Activated CD8-positive, alpha-beta memory T cell treated with anti-CD3 and anti-CD28 coated beads, Interleukin-2, amount 50 U/mL, for 24 hours (primary cell): ENCODE data around the gene OBSCN.

Experiments
- DNase-seq: peaks from one replicate; pipeline ENCODE4 v3.0.0-alpha.2; 2020; ENCODE audit errors: extremely low read depth

The OBSCN gene

DNA sequence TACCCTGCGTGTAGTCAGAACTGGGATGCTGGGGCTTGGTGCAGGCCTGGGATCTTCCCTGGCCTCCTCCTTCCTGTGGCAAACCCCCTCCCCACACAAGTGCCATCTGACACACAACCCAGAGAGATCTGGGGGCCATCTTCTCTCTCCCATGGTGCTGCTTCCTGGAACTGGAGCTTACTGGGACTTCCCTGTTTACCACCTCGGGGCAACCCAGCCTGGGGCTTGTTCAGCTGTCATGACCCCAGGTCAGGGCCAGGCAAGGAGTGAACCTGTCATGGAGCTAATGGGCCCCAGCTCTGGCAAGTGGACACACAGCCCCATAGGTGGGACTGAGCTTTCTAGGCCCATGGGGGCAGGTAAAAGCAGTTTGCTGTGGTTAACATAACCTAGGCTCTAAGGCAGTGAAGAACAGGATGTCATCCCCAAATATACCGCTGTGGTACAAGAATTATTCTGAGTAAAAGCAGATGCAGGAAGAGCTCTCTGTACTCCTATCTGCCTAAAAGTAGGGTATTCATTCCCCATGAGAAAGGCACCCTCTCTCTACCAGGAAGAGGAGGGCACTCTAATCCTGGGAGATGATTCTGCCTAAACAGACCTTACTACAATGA, 196.4 kb downstream of the OBSCN start:
- no peak for DNase-seq

DNA sequence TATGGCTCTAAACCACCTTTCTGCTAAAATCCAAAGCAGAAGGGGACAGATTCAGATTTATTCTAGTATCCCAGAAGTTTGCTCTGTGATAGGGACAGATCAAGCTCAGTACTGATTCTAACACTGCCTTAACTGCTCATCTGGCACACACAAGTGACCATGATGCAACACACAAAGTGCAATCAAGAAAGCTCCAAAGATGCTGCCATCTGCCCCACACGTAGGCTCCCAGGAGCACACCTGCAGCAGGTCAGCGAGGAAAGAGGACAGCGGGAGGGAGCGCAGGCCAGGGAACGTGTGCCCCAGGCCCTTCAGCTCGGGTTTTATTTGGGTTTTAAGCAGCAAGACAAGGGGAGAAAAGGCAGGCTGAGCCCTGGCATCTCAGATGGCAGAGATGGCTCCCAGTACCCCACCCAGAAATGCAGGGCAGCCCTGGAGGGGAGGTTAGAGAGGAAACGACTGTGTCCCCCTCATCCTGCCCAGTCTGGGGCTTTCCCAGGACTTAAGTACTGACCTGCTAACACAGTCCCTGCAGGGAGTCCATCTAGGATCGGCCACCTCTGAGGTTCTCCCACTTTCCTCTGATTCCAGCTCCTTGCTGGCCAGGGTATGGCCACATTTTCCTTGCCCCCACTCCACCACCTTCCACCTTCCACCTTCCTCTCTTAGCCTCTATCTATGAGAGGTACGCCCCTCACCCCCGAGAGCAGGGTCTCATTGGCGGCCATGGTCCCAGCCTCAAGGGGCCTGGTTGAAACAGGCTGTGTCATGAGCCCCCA, 197.5 kb downstream of the OBSCN start:
- no peak for DNase-seq

DNA sequence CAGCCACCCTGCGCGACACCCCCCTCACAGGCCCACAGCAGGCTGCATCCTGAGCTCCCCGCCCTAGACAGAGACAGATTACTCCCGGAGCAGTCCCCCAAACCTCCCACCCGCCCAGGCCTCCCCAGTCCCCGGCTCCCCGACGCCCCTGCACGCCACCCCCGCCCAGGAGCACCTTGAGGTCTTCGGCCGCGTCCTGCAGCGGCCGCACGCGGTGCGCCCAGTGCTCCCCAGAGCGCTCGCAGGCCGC, 198.1 kb downstream of the OBSCN start:
- no peak for DNase-seq

DNA sequence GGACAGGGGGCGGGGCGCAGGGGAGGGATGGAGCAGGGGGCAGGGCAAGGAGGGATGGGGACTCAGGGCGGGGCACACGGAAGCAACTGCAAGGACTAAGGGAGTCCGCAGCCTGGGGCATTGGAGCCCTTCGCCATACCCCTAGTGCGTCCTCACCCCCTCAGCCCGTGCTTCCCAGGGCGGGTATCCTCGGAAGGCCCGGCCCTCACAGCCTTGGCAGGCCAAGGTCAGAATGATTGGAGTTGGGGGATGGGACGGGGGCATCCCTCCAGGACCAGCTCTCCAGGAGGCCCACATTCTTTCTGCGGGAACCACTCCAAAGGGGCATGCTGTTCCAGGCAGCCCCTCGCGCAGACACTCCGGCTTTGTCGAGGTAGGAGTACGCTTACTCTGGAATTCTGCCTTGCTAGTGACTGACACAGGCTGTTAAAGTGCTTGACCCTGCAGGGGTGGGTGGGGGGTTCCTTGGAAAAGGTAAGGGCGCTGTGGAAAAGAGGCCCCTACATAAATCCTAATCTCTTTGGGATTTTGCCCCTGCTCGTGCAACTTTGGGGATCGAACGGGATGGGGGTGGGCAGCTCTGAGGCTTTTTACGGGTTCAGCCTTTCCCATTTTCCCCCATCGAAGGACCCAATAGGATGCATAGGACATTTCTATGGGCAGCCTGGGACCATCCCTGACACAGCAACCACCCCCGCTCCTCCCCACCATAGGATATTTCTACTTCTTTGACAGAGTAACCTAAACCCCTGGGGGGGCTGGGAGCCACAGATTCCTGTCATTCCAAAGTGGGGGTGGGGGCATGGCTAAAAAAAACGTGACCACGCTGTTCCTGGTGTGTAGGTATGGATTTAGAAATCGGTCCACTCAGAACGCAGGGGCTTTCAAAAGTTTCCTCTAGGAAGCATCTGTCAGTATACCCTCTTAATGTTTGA, 199.5 kb downstream of the OBSCN start:
- no peak for DNase-seq

DNA sequence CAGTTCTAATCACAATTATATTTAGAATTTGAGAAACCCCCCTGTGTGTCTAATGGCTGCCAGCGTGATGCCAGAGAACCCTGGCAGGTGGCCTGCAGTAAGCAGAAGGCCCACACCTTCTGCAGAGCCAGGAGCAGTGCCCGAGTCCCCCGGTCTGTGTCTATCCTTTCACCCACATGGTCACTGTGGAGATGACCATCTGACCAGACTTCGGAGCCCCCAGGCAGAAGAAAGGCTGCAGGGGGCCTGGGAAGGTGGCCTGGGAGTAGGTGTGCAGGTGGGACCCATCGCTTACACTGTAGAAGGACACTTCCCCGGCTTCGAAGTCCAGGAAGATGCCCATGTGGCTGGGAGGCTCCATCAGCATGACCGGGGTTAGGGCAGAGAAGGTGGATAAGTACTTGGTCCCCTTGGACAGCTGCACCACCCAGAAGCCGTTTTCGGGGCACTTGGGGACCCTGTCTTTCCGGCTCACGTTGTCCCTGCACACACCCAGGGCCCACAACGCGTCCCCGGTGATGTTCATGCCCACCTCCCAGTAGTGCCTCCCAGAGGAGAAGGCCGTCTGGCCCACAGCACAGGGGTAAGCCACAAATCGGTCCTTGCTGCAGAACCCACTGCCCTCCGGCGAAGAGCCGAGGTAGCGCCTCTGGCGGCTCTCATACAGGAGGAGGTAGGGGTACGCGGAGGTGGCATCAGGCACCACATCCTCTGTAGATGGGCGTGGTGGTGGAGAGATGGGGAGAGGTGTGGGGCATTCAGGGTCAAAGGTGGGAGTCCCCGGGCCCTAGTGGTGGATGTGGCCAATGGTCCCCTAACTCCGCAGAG, 200.4 kb downstream of the OBSCN start:
- DNase-seq, result no peak

DNA sequence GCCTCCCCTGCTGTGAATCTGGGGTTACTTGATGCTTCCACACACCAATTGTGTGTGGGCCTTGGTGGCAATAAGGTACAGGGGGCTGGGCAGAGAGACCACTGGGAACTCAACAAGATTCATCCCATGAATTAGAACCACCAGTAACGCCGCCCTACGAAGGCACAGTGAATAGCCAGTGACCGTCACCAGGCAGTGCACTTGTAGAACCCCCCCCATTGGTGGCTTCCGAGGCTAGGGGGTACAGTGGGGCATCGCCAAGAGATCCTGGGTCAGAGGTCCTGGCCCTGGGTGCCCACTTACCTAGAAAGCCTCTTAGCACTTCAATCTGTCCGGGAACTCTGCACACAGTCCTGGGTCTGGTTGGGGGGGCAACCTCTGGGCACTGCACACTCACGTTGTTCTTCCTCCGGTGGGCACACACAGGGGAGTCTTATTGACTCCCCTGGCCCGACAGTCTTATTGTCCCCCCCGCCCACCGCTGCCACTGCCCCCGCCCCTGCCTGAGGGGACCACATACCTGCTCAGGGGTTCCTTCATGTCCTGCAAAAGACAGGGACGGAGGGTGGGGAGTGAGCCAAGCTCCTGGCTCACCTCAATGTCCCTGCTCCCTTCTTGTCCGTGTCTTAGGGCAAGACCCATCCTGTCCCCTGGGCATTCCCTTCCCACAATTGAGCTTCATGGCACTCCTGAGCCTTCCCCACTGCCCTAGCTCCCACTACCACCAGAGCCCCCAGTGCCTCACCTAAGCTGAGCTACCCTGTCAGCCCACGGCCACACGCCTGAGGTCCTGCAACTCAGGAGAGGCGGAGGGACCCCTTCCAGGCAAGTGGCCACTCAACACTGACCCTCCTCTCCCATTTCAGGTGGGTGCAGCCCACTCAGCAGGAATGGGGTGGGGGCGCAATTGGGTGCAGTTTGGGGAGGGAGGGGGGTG, 201.3 kb downstream of the OBSCN start:
- DNase-seq, result no peak

DNA sequence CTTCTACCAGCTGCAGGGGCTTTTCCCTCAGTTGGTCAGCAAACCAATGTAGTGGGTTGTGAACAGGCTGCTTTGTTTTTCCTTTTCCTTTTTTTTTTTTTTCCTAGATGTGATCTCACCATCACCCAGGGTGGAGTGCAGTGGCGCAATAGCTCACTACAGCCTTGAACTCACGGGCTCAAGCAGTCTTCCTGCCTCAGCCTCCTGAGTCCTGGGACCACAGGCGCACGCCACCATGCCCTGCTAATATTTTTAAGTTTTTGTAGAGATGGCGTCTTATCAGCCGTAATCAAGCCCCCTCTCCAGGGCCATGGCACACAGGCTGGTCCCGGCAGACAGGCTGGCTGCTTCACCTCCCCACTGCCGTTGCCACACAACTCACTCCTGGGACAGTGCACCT, 202.2 kb downstream of the OBSCN start:
- DNase-seq, result no peak

DNA sequence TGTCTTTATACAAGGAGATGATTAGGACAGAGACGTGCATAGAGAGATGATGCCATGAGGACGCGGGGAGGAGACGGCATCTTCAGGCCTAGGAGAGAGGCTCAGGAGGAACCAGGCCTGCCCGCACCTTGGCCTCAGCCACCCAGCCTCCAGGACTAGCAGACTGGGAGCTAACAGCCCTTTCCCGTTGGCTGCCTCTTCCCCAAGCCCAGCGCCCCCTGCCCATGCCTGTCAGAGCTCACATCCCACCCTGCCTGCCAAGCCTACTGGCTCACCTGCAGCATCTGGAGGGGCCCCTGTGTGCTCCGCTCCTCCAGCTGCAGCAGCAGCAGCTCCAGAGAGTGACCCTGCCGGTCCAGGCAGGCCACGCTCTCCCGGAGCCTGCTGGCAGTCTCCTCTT, 202.8 kb downstream of the OBSCN start:
- DNase-seq, result no peak

DNA sequence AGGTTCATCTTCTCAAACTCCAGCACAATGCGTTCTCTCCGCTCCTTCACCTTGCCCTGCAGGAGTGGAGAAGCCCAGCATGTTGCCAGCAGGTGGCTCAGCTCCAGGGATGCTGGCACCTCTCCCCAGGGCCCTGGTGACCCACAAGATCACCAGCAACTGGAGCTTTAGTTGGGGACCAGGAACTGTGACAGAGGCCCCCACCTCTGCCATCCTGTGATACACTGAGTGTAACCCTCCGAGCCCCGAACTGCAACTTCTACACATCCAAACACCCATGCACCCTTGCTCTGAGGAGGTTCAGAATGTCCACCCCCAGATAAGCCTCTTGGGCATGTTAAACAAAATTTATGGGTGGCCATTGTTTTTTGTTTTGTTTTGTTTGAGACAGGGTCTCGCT, 203.3 kb downstream of the OBSCN start:
- DNase-seq, result no peak

DNA sequence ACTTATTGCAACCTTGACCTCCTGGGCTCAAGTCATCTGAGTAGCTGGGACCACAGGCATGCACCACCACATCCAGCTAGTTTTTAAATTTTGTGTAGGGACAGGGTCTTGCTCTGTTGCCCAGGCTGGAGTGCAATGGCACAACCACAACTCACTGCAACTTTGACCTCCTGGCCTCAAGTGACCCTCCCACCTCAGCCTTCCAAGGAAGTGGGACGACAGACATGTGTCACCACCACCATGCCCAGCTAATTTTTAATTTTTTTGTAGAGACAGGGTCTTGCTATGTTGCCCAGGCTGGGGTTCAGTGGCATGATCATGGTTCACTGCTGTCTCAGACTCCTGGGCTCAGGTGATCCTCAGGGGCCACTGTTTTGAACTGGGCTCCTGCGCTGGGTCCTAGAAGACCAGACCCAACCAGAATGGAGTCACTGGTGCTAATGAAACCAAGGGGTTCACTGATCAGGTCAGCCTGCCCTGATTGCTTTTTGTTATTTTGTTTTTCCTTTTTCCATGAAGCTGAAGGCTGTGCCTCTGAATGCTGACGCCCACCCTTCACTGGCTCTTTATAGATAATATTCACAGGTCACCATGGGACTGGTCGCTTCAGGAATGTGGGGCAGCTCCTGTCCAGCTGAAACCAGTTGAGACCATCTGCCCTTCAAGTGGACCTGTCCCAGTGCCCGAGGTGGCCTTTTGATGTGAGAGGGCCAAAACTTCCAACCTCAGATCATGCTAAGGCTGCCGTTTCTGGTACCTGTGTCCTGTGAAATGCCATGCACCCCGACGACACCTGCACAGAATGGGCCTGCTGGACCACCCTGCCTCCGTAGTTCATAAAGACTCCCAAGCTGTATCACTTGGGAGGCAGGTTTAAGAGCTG, 203.9 kb downstream of the OBSCN start:
- DNase-seq, result no peak

DNA sequence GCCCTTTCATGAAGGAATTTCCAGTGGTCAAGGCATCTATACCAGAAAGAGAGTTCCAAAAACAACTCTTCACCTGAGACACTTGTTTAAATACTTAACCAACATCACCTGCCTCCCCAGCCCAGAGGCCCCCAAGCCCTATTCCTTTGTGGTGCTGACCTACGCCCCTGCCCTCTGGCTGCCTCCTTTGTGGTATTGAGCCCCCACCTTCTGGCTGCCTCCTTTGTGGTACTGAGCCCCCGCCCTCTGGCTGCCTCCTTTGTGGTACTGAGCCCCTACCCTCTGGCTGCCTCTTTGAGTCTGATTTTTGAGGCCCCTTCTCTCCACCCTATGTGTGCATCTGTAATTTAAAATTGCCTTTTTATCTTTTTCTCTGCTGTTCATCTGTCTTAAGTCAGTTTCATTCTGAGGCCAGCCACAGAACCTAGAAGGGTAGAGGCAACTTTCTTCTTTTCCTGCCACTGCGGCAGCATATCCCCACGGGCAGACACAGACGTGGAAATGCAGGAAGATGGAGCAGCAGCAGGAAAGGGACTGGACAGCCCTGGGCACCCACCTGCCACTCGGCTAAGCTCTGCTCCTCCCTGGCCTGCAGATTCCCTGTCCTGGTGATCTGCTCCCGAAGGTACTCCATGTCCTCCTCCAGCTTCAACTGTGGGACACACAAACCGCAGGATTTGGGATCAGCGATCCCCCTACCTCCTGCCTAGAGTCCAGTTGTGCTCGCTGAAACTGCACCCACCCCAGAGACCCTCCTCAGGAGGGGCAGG, 205.6 kb downstream of the OBSCN start:
- no peak for DNase-seq

DNA sequence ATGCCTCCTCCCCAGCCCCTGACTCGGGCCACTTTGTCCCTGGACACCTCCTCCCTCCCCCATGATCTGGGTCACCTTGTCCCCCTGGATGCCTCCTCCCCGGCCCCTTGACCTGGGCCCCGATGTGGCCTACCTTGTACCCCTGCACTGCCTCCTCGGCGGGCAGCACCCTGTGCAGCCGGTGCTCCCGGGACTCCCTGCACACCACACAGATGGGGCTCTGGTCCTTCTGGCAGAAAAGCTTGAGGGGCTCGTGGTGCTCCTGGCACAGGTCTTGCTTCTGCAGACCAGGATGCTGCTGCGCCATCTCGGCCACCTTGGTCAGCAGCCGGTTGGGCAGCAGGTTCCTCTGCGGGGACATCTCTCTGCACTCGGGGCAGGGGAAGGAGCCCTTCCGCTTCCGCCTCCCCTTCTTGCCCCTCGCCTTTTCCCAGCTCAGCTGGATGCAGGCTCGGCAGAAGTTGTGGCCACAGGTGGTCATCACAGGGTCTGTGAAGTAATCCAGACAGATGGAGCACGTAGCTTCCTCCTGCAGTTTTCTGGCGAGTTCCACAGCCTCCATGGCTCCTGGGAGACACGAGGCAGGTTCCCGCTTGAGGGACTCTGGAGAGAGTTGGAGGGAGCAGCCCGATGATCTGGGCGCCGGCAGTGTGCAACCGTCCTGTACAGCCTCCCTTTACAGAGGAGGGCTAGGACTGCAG, 206.8 kb downstream of the OBSCN start:
- DNase-seq, result no peak

DNA sequence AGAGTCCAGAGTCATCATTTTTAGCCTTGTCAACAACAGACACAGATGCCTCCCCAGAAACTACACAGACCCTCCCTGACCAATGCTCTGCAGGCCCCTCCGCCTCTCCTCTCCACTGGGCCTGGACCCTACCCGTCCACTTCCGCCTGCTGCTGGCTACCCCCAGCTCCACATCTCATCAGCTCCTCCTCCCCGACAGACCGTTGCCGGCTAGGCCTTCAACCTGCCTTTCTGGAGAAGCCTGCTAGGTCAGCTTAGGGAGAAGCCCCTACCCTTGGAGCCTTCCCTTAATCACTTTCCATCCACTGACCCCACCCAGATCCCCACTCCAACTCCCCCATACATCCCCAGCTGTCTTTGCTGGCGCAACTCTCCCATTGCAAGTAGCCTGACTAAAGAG, 207.4 kb downstream of the OBSCN start:
- no peak for DNase-seq

DNA sequence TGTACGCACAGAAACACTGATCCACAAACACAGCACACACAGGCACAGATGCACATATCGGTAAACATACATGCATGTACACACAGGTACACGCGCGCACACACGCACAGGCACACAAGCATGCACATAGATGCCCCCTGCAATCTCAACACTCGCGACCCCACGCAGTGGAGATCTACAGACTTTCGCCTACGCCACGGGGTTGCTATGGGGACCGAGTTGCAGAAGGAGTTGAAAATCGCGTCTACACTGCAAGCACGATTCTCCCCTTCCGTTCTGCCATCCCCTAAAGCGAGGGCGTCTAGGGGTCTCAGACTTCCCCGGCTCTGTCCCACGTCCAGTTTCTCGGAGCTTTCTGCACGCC, 208.0 kb downstream of the OBSCN start:
- DNase-seq, result no peak

DNA sequence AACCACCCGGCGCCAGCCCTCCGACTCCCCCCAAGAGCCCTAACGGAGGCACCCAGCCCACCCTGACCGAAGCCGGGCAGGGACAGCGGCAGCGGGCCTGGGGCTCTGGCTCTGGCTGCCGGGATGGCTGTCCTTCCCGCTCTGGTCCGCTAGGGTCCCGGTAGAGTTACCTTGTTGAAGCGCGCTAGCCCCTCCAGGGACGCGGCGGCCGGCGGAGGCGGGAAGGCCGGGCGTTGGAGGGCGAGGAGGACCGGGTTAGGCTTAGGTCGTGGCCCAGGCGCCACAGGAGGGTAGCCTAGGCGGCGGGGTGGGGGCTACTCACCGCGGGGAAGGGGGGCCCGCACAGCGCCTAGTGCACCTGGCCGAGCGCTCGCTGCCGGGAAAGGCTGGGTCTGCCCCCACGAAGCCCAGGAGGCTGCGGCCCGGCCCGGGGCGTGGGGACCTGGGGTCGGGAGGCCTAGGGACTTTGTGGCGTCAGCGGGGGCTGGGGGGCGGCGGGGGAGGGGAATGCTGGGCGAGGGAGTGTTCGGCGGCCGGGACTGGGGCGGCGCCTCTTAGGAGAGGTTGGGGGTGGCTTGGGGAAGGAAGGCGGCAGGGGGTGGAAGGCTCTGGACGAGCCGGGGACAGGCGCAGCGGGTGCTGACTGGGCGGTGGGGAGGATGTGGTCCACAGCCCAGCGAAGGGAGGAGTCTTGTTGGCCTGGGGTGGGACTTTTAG, 208.5 kb downstream of the OBSCN start, which contains the start of gene TRIM17:
Gene TRIM17, minus strand, starts transcription at position 645 of the 717 bp plus-strand sequence. CDS start 1,789 bp downstream, outside the sequence.
- no peak for DNase-seq

DNA sequence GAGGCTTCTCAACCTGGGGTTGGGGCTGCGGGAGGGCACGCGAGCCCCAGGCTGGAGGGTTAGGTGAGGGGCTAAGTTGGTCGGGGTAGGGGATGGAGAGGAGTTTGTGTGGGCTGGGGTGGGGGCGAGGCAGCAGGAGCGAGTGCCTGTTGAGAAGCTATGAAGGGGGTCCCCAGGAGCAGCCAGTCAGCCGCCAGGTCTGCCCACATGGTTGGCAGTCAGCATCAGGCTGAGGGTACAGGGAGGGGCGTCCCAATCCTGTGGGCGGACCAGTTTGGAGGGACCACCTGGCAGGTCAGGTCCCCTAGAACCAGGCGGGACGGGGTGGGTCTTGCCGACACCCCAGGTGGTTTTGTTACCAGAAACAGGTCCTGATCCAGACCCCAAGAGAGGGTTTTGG, 209.2 kb downstream of the OBSCN start:
- no peak for DNase-seq

DNA sequence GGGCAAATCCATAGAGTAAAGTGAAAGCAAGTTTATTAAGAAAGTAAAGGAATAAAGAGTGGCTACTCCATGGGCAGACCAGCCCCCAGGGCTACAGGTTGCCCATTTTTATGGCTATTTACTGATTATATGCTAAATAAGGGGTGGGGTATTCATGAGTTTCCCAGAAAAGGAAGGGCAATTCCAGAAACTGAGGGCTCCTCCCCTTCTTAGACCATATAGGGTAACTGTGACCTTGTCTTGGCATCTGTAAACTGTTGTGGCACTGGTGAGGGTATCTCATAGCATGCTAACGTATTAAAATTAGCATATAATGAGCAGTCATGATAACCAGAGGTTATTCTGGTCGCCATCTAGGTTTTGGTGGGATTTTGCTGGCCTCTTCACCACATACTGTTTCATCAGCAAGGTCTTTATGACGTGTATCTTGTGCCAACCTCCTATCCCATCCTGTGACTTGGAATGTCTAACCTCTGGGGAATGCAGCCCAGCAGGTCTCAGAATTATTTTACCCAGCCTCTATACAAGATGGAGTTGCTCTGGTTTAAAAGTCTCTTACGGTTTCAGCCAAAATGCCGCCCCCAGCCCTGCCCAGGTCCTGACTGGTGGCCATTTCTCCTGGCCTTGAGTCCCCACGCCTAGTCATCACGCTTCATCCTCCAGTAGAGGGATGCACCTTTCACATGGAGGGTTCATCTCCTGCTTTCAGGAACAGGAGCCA, 209.8 kb downstream of the OBSCN start:
- DNase-seq, result no peak
